DND-41 (cell line): ENCODE results near the gene HECTD4.

Experiments used
- EZH2 ChIP-seq: IDR thresholded peaks from 3 replicates; pipeline ENCODE4 v1.6.1; 2012; ENCODE audit warnings: borderline replicate concordance, low read depth, mild to moderate bottlenecking, moderate library complexity, low read length, inconsistent platforms; ENCODE audit not compliant: severe bottlenecking
- TF ChIP-seq, protein P1 (sequence below): IDR thresholded peaks from 2 replicates; pipeline ENCODE4 v1.5.1; 2012; ENCODE audit warnings: borderline replicate concordance, low read length, moderate library complexity, mild to moderate bottlenecking; ENCODE audit not compliant: poor library complexity, severe bottlenecking; ENCODE audit errors: extremely low read depth

DNA sequence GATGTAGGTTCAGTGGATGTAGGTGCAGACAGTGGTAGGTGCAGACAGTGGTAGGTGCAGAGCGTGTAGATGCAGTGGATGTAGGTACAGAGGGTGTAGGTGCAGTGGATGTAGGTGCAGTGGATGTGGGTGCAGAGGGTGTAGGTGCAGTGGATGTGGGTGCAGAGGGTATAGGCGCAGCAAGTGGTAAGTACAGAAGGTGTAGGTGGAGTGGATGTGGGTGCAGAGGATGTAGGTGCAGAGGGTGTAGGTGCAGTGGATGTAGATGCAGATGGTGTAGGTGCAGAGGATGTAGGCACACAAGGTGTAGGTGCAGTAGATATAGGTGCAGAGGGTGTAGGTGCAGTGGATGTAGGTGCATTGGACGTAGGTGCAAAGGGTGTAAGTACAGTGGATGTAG is 86.0 kb downstream of the HECTD4 start:
- TF ChIP-seq, protein P1, sequence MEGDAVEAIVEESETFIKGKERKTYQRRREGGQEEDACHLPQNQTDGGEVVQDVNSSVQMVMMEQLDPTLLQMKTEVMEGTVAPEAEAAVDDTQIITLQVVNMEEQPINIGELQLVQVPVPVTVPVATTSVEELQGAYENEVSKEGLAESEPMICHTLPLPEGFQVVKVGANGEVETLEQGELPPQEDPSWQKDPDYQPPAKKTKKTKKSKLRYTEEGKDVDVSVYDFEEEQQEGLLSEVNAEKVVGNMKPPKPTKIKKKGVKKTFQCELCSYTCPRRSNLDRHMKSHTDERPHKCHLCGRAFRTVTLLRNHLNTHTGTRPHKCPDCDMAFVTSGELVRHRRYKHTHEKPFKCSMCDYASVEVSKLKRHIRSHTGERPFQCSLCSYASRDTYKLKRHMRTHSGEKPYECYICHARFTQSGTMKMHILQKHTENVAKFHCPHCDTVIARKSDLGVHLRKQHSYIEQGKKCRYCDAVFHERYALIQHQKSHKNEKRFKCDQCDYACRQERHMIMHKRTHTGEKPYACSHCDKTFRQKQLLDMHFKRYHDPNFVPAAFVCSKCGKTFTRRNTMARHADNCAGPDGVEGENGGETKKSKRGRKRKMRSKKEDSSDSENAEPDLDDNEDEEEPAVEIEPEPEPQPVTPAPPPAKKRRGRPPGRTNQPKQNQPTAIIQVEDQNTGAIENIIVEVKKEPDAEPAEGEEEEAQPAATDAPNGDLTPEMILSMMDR: no peak
- TF ChIP-seq EZH2: no peak
